Colon (tissue), 2 donors: ENCODE data around the gene DLGAP4.

Source experiments
- FAIRE-seq: peaks from 2 replicates; lab custom pipeline; 2012; peaks lifted over from hg19 to GRCh38; lab: Jason Lieb, UNC
- donor health status: control.
- donor health status: control.

The DLGAP4 gene

DNA sequence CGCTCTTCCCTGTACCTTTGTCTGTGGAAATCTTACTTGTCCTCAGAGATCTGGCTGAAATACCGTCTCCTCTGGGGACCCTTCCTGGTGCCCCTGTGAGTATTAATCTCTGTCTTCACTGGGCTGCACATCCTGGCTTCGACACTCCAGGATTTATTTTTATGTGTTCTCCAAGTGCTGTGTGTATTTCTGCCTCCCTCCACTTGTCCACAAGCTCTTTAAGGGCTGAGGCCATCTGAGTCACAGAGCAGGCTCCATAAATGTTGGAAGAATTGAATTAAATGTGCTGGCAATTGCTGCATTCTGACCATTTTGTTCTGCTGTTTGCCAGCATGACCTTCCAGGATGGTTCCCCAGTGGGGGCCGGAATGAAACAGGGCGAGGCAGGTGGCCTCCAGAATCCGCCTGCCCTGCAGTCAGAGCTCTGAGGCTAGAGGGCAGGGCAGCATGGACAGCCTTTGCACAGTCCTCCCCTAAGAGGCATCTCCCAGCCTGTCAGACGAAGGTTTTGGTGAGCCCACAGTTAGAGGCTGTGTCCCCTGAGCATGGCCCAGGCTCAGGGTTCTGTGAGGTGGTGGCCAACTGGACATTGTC is 105.8 kb downstream of the DLGAP4 start:
- FAIRE-seq, result no peak

- no peak for FAIRE-seq
These were observed 109.4 kb downstream of the DLGAP4 start for GRCh38 chr20:36415475-36416002.

DNA sequence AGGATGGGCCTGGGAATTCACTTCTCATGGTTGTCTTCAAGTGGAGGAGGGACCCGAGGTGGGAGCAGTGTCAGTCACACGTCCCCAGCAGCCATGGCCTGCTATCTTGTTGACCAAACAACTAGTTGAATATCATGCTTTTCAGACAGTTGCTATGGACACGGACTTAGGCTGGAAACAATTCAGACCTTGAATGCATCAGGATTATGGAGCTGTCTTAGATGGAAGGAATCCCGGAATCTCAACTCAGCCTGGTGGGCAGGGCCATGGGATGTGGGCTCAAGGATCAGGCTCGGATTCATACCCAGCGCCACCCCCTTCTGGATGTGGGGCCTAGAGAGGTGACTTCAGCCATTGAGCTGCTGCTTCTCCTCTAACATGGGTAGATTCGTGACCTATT is 112.6 kb downstream of the DLGAP4 start:
- FAIRE-seq, result no peak

DNA sequence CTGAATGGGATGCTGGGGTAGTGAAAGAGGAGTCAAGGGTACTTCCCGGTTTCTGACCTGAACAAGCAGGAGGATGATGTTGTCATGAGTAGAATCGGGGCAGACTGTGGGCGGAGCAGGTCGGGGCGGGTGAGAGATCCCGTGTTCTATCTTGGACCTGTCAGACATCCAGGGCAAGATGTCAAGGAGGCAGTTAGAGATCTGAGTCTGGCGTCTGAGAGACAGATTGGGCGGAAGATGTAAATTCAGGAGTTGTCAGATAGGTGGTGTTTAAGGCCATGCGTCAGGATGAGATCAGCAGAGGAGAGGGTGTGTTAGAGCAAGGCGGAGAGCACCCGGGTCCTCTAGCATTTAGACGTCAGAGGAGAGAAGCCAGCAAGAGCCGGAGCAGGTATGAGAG is 115.5 kb downstream of the DLGAP4 start:
- FAIRE-seq, result no peak

GRCh38 chr20:36424314-36424713 is 118.2 kb downstream of the DLGAP4 start:
- no peak for FAIRE-seq

- no peak for FAIRE-seq
These were observed 119.0 kb downstream of the DLGAP4 start for GRCh38 chr20:36425166-36425565.

GRCh38 chr20:36431604-36432003 is 125.5 kb downstream of the DLGAP4 start:
- no peak for FAIRE-seq

DNA sequence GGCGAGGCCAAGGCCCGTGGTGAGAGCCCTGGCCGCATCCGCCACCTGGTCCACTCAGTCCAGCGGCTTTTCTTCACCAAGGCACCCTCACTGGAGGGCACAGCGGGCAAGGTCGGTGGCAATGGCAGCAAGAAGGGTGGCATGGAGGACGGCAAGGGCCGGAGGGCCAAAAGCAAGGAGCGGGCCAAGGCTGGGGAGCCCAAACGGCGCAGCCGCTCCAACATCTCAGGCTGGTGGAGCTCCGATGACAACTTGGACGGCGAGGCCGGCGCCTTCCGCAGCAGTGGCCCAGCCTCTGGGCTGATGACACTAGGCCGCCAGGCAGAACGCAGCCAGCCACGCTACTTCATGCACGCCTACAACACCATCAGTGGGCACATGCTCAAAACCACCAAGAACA is 126.0 kb downstream of the DLGAP4 start:
- FAIRE-seq, result no peak

- no peak for FAIRE-seq
These were observed 128.2 kb downstream of the DLGAP4 start for GRCh38 chr20:36434383-36434782.

DNA sequence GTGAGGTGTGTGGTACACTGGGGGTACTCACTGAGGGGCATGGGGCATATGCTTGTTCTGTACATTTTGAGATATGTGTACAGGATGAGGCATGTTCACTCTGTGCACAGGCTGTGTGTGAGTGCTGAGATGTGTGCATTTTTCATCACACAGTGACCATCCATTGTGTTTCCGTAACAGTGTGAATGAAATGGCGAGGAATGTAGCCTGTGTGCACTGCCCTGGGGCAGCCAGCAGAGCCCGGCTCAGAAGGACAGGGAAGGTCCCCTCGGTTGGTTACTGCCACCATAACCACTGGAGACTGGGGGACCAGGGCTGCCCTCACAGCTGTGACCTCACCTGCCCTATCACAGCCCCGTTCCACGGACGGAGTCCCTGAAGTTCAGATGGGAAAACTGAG is 129.0 kb downstream of the DLGAP4 start:
- FAIRE-seq, result no peak

DNA sequence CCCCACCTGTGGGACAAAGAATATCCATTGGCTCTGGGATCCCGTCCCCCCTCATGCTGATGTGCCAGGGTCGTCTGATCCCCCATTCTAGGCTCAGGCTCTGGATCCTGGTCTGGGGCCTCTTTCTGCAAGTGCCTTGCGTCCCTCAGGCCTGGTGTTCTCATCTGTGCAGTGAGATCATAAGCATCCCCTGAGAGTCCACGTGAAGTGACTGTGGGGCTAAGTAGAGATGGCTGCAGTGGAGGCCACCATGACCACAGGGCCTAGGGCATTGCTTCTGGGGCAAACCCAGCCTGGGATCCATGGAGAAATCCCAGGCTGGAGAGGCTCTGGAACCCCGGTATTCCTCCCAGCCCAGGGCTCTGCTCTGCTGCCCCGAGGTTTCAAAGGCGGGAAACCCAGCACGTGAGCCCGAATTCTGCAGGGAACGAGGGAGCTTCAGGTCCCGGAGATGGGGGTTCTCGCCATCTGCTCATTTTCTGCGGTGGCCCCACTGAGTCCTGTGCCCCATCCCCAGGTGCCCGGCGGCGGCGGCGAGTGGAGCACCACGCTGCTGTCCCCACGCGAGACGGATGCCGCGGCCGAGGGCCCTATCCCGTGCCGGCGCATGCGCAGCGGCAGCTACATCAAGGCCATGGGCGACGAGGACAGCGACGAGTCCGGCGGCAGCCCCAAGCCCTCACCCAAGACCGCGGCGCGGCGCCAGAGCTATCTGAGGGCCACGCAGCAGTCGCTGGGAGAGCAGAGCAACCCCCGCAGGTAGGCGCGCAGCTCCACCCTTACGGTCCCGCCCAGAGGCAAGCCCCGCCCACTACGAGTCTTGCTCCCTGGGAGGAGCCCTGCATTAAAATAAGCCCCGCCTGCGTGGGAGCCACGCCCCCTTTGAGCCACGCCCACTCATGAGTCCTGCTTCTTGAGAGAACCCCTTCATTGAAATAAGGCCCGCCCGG is 129.7 kb downstream of the DLGAP4 start:
- no peak for FAIRE-seq

DNA sequence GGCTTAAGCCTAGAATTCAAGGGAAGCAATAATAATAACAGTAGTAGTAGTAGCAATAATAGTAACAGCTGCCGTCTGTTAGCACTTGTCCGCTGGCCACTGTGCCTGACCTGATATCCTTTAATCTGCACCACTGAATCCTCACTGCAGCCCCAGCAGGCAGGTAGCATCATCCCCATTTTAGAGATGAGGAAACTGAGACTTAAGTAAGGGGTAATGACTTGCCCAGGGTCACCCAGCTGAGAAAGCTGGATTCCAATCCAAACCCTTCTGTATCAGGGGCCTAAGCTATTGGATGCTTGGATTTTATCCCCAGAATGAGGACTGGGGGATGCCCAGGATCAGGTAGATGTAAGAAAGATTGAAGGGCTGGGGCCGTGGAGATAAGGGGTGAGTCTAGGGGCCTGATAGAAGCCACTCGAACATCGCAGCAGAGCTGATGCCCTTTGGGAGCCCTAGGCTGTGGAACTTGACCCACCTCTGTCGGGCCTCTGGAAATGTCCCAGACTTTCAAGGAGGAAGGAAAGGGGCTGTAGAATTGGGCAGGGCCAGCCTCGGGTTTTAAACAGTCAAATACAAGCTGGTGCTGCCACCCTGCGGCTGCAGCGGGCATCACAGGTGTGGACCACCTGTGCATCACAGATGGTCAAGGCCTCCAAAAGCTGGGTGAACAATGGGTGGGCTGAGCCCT is 133.0 kb downstream of the DLGAP4 start:
- no peak for FAIRE-seq

DNA sequence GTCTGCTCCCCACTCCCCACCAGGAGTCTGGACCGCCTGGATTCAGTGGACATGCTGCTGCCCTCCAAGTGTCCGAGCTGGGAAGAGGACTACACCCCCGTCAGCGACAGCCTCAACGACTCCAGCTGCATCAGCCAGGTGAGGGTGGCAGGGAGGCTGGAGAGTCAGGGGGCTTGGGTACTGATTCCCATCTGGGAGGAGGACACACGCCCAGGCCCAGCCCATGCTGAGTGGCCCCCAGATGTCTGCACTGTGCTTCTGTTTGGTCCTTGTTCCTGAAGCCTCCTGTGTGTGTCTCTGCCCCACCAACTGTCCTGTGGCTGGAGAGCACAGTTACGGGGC is 133.6 kb downstream of the DLGAP4 start:
- FAIRE-seq, result no peak

- FAIRE-seq, result no peak
These were observed 134.4 kb downstream of the DLGAP4 start for GRCh38 chr20:36440370-36441026.

GRCh38 chr20:36441027-36441414 is 134.9 kb downstream of the DLGAP4 start:
- no peak for FAIRE-seq

GRCh38 chr20:36441416-36441815 is 135.3 kb downstream of the DLGAP4 start:
- no peak for FAIRE-seq

GRCh38 chr20:36445847-36446246 is 139.7 kb downstream of the DLGAP4 start:
- FAIRE-seq, result no peak

- no peak for FAIRE-seq
These were observed 140.4 kb downstream of the DLGAP4 start for GRCh38 chr20:36446557-36446956.

DNA sequence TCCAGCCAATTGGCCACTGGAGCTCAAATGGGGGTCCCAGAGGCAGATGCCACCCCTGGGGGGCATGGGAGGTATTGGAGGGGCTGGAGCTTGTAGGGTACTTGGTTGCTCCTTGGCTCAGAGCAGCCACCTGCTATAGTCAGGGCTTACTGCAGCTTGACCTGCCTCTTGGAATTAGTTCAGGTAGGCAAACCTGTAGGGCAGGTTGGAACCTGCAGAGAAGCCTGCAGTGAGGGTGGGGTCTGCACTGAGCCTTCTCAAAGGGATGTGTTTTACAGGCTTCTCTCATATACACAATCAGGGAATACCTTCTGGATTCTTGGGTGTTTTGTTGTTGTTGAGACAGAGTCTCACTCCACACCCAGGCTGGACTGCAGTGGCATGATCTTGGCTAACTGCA is 141.0 kb downstream of the DLGAP4 start:
- no peak for FAIRE-seq

GRCh38 chr20:36449663-36450062 is 143.5 kb downstream of the DLGAP4 start:
- no peak for FAIRE-seq

DNA sequence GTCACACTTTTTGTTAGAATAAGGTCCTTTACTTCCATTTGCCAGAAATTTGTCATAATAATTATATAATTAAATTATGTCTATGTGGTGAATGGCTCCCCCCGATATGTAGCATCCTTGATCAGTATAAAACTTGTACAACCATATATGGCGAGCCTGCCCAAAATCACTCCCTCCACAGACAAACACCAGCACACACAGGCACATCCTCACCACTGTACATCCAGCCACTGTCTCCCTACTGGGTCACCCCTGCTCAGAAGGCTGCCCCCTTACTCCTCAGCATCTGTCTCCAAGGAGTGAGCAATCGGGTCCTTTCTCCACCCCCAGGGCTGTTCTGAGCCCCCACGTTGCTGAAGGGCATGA is 148.2 kb downstream of the DLGAP4 start:
- FAIRE-seq, result no peak

DNA sequence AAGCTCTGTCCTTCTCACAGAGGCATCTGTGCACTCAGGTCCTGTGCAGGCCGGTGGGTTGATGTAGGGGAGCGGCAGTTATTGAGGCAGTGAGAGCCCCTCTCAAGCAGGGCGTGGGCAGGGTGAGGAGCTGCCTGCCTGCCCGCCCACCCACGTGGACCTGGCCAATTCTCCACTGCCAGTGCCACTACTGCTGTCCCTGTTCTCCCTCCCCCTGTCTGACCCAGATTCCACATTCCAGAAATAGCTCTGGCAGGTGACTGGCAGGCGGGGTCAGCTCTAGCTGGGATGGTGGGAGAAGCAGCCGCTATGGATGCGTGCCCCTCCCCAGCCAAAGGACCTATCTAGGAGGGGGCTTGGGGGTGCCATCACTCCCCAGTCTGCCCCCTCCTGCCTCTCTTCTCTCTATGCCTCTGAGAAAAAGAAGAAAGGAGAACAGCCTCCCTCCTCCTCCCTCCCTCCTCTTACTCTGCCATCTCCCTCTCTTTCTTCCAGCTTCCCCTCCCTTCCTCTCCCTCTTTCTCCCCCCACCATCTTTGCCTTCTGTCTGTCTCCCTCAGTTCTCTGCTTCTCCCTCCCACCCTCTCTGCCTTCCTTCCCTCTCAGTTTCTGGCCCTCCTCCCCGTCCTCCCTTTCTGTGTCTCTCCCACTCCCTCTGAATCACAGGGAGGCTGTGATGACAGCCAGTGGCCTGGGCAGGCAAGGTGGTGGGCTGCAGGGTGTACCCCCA is 148.7 kb downstream of the DLGAP4 start:
- FAIRE-seq, result no peak
